GM12878 (cell line): ENCODE data around the gene PPP2R5D. TPM values are rescaled to one million over a fixed set of nuclear protein-coding genes. Genes with fewer than 3 reads are reported as not detected.

Experiments
- ATAC-seq: fragments of 200-7000 bp; cut with Tn5 transposase; 3 replicates; pipeline ENCODE4 v1.9.1; 2020; ENCODE audit warnings: mild to moderate bottlenecking, moderate library complexity
- BruUV-seq: library from RNA; stranded (reverse); fragments of 400-500 nt; replicated peaks from 2 replicates; lab custom pipeline; 2021; lab: Mats Ljungman, UMichigan
- CTCF ChIA-PET: fragments of 300-600 bp; sonication (Branson Sonifier 250); formaldehyde crosslinking; extraction: SDS; loops from one replicate; lab custom pipeline; 2021; ENCODE audit warnings: inconsistent platforms; lab: Yijun Ruan, JAX
- POLR2A ChIA-PET: fragments of 350-600 bp; formaldehyde crosslinking; extraction: SDS; loops from one replicate; lab custom pipeline; 2021; ENCODE audit warnings: inconsistent platforms; lab: Charles Lee
- RAD21 ChIA-PET: fragments of 300-600 bp; sonication (Branson Sonifier 250); formaldehyde crosslinking; loops from one replicate; lab custom pipeline; 2023; ENCODE audit warnings: antibody characterized with exemption; ENCODE audit not compliant: unreplicated experiment; lab: Charles Lee
- SMC1A ChIA-PET: fragments of 300-600 bp; sonication (Branson Sonifier 250); formaldehyde crosslinking; loops from one replicate; lab custom pipeline; 2023; ENCODE audit not compliant: unreplicated experiment, uncharacterized antibody; lab: Charles Lee
- DNase-seq: peaks from one replicate; pipeline ENCODE4 v3.0.0-alpha.2; 2011; ENCODE audit warnings: low read depth, low spot score
- FAIRE-seq: peaks from 3 replicates; lab custom pipeline; 2011; peaks lifted over from hg19 to GRCh38; lab: Jason Lieb, UNC
- H2AFZ ChIP-seq: 2 replicates; pipeline ENCODE4 v1.6.0; 2011; ENCODE audit warnings: low read depth, low read length, control low read depth; ENCODE audit not compliant: control insufficient read depth
- H3K27ac ChIP-seq: 2 replicates; pipeline ENCODE4 v1.5.1; 2011; ENCODE audit warnings: control low read depth; ENCODE audit not compliant: control insufficient read depth, insufficient read depth
- H3K27me3 ChIP-seq, 2 experiments: replicated peaks in 1 of 2; 2 replicates each; pipeline versions ENCODE4 v1.6.0 to v1.6.1; 2011; ENCODE audit warnings: low read length in 1 of 2; ENCODE audit not compliant: control insufficient read depth in 2 of 2, insufficient read depth in 2 of 2
- H3K36me3 ChIP-seq, 2 experiments: 2 replicates each; pipeline ENCODE4 v1.5.1; 2011; ENCODE audit warnings: low read length in 1 of 2; ENCODE audit not compliant: control insufficient read depth in 2 of 2, insufficient read depth in 2 of 2
- H3K4me1 ChIP-seq: 2 replicates; pipeline ENCODE4 v1.6.1; 2011; ENCODE audit warnings: mild to moderate bottlenecking, low read length, moderate library complexity, mixed read lengths; ENCODE audit not compliant: control insufficient read depth, insufficient read depth
- H3K4me2 ChIP-seq: 2 replicates; pipeline ENCODE4 v1.6.0; 2011; ENCODE audit warnings: control low read depth; ENCODE audit not compliant: control insufficient read depth, insufficient read depth
- H3K4me3 ChIP-seq: fragments of 200-600 bp; sonication (generic); 2 replicates; pipeline ENCODE4 v1.5.1; 2016
- H3K79me2 ChIP-seq: 2 replicates; pipeline ENCODE4 v1.6.0; 2011; ENCODE audit warnings: low read length; ENCODE audit not compliant: control insufficient read depth, insufficient read depth
- H3K9ac ChIP-seq: 2 replicates; pipeline ENCODE4 v1.8.0; 2011; ENCODE audit warnings: low read length, control low read depth, mixed read lengths; ENCODE audit not compliant: control insufficient read depth, insufficient read depth
- H3K9me3 ChIP-seq: replicated peaks from 3 replicates; pipeline ENCODE4 v1.5.1; 2011; ENCODE audit warnings: mild to moderate bottlenecking, low read length; ENCODE audit not compliant: control insufficient read depth, insufficient read depth
- H4K20me1 ChIP-seq: 2 replicates; pipeline ENCODE4 v1.6.0; 2011; ENCODE audit not compliant: control insufficient read depth, insufficient read depth
- EED ChIP-seq: sonication (generic); IDR thresholded peaks from 2 replicates; pipeline ENCODE4 v1.6.1; 2016; ENCODE audit warnings: antibody characterized with exemption, low read depth
- EGR1 ChIP-seq, 2 experiments: IDR thresholded peaks; 1 replicate in 1 of 2; 2 replicates in 1 of 2; pipeline ENCODE4 v1.6.1; 2011 to 2012; ENCODE audit warnings: low read depth in 2 of 2, low read length in 2 of 2, borderline replicate concordance in 1 of 2, mild to moderate bottlenecking in 1 of 2, moderate library complexity in 1 of 2
- FOXK2 ChIP-seq: fragments of 450-650 bp; IDR thresholded peaks from 2 replicates; pipeline ENCODE4 v1.6.1; 2017; ENCODE audit warnings: mild to moderate bottlenecking, moderate library complexity
- GABPA ChIP-seq: IDR thresholded peaks from 2 replicates; pipeline ENCODE4 v1.6.1; 2014; ENCODE audit warnings: antibody characterized with exemption, low read depth, mild to moderate bottlenecking, inconsistent platforms
- HCFC1 ChIP-seq: fragments of 150-350 bp; IDR thresholded peaks from 2 replicates; pipeline ENCODE4 v1.6.1; 2014; ENCODE audit warnings: low read length
- NBN ChIP-seq: fragments of 450-650 bp; IDR thresholded peaks from 2 replicates; pipeline ENCODE4 v1.6.1; 2016
- NFYB ChIP-seq: IDR thresholded peaks from 2 replicates; pipeline ENCODE4 v1.6.1; 2011; ENCODE audit warnings: low read depth, mild to moderate bottlenecking, low read length, improper control_type of control experiment, moderate library complexity; ENCODE audit not compliant: insufficient read depth
- PAX8 ChIP-seq: fragments of 450-650 bp; IDR thresholded peaks from 2 replicates; pipeline ENCODE4 v1.6.1; 2017; ENCODE audit warnings: mild to moderate bottlenecking, moderate library complexity
- POLR2AphosphoS5 ChIP-seq: IDR thresholded peaks from 2 replicates; pipeline ENCODE4 v1.6.1; 2011; ENCODE audit warnings: mild to moderate bottlenecking, low read length, inconsistent platforms
- POU2F2 ChIP-seq: IDR thresholded peaks from 3 replicates; pipeline ENCODE4 v1.6.1; 2011; ENCODE audit warnings: low read depth, mild to moderate bottlenecking, low read length, borderline replicate concordance
- SIN3A ChIP-seq: IDR thresholded peaks from 2 replicates; pipeline ENCODE4 v1.6.1; 2012; ENCODE audit warnings: low read depth, low read length, improper control_type of control experiment
- SPI1 ChIP-seq: IDR thresholded peaks from 2 replicates; pipeline ENCODE4 v1.6.1; 2011; ENCODE audit warnings: low read depth, mild to moderate bottlenecking, low read length, moderate library complexity, borderline replicate concordance; ENCODE audit not compliant: insufficient read depth
- TBL1XR1 ChIP-seq: IDR thresholded peaks from 2 replicates; pipeline ENCODE4 v1.6.1; 2012; ENCODE audit warnings: low read depth, low read length, improper control_type of control experiment
- TCF7 ChIP-seq: IDR thresholded peaks from 2 replicates; pipeline ENCODE4 v1.6.1; 2014; ENCODE audit warnings: antibody characterized with exemption, borderline replicate concordance
- ZNF384 ChIP-seq: IDR thresholded peaks from 2 replicates; pipeline ENCODE4 v1.6.1; 2012; ENCODE audit warnings: low read depth, mild to moderate bottlenecking, low read length, improper control_type of control experiment, borderline replicate concordance
- WGBS: methylation state at CpG from one replicate; pipeline ENCODE4 v1.1.6; 2016; ENCODE audit warnings: low lambda C conversion rate; ENCODE audit not compliant: insufficient replicate concordance, insufficient coverage; ENCODE audit errors: missing lambda C conversion rate; 5-methylcytosine and 5-hydroxymethylcytosine counted together
- in situ Hi-C: fragments of 300-500 bp; cut with MboI; formaldehyde crosslinking; loops from 9 replicates; pipeline ENCODE4 v1.14.3; 2018; ENCODE audit warnings: mixed read lengths
- intact Hi-C: fragments of 100-400 bp; cut with micrococcal nuclease; formaldehyde crosslinking; loops from one replicate; pipeline ENCODE4 v1.14.2; 2022; ENCODE audit not compliant: unreplicated experiment
- polyA plus RNA-seq, 11 experiments: library from polyadenylated mRNA; depleted of rRNA in 4 of 11; unstranded in 6 of 11; stranded (reverse) in 5 of 11; fragments of >200 nt; fragmentation: Nextera tagmentation in 4 of 11; fragmentation: Illumina TruSeq in 1 of 11; extraction: Ambion mirVana in 4 of 11; extraction: Trizol in 1 of 11; gene quantifications; 1 replicate in 1 of 11; 2 replicates in 10 of 11; pipeline versions ENCODE4 v1.2.1 to v1.2.3, GENCODE V29; 2011 to 2016; ENCODE audit warnings: inconsistent platforms in 2 of 11, missing spikeins in 2 of 11, low read depth in 1 of 11
- total RNA-seq, 4 experiments: library from RNA; depleted of rRNA in 3 of 4; stranded (reverse); fragments of >200 nt in 3 of 4; fragmentation: Illumina TruSeq in 1 of 4; extraction: Trizol in 1 of 4; gene quantifications; 2 replicates each; pipeline versions ENCODE4 v1.2.1 to v1.2.3, GENCODE V29; 2013 to 2021
- TF ChIP-seq, protein P1 (sequence below): fragments of 450-650 bp; IDR thresholded peaks from 2 replicates; pipeline ENCODE4 v1.6.1; 2017; ENCODE audit warnings: low read depth, mild to moderate bottlenecking, moderate library complexity
- TF ChIP-seq, protein P2 (sequence below): IDR thresholded peaks from 2 replicates; pipeline ENCODE4 v1.6.1; 2012; ENCODE audit warnings: mild to moderate bottlenecking, low read depth, low read length

The PPP2R5D gene
- total and polyA plus RNA-seq, 10 of the 15 experiments (the other 5 are each of a cell fraction or from before 2014, with no cell fraction given): 1.5 to 59.0 (median 32.0) TPM

DNA sequence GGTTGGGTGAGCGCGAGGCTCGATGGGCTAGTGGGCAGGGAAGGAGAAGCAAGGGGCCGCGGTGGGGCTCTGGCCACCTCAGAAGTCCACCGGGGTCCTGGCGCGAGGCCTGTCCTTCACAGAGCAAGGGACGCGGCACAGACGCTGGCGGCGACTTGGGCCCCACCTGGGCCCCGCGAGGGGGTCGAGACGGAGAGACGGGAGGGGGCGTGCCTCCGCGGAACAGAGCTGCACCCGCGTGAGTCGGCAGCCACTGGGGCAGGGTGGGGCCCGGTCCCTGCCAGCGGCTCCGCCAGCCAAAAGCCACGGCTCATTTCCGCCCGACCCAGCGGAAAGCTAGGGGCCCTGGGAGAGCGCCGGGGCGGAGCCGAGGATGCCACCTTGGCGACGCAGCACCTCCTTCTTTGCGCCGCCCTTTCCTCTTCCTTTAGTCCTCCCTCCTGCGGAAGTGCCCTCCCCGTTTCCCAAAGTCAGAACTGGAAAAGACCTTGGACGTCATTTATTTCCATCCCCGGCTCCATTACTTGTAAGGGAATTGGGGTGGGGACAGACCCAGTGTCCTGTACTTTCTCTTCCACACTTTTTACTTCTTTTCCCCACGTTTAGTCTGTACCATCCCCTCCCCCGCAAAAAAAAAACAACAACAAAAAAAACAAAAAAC, 69.3 kb downstream of the PPP2R5D start, which contains the start of gene CUL7:
CUL7 (minus strand) TSS at position 307 of the 661 bp plus-strand sequence. CDS start 1,063 bp downstream, outside the sequence.
- Histone ChIP-seq H2AFZ (peak within 1 kb of the TSS; percentile 89), H3K27me3 (no peaks in the 10 kb centered on the region), H4K20me1 (no peaks in the 10 kb centered on the region), H3K4me1 (peaks cover 14% of the 10 kb centered on the region), H3K4me3 (peak within 1 kb of the TSS; percentile 91), H3K79me2 (peaks cover 30% of the 10 kb centered on the region), H3K4me2 (peak within 1 kb of the TSS; percentile 93), H3K9ac (peak within 1 kb of the TSS; percentile 98), H3K36me3 (peaks cover 6 to 20% of the 10 kb centered on the region in 2 experiments), H3K9me3 (no peaks in the 10 kb centered on the region), H3K27ac (peak within 1 kb of the TSS; percentile 93)
- intact Hi-C loops (no loop called here), in situ Hi-C loops (no loop called here)
- ChIA-PET RAD21 (interaction anchor here (0.6 to 1.9 kb wide), 3 partner anchors 40 to 124 kb away, joined by 3 to 5 read pairs (median 4); partner anchors contain the start of genes CNPY3, KLHDC3 and MEA1), SMC1A (interaction anchor here (0.7 to 1.5 kb wide), 7 partner anchors 32 to 174 kb away, joined by 3 to 5 read pairs (median 4); partner anchors contain the start of genes KLHDC3, MEA1, PEX6 and RPL7L1), CTCF (interaction anchor here (0.5 to 1.7 kb wide), 8 partner anchors 16 to 125 kb away, joined by 3 to 5 read pairs (median 3); no protein-coding TSS in a partner anchor), POLR2A (interaction anchor here (0.6 to 2.9 kb wide), 14 partner anchors 16 to 1166 kb away, joined by 3 to 22 read pairs (median 4); partner anchors contain the start of genes CNPY3, KLHDC3, MEA1 and PPP2R5D)
- BruUV-seq: no TSS peak
- ATAC-seq (peak; percentile 100), DNase-seq (peak; percentile 73), FAIRE-seq (peak; percentile 93)
- under 1% methylated on average over 43 of the region's 45 CpGs for WGBS
- TF ChIP-seq ZNF384 (no peak), POLR2AphosphoS5 (peak; percentile 93), HCFC1 (peak; percentile 58), TCF7 (no peak), FOXK2 (no peak), SPI1 (peak; percentile 69), PAX8 (no peak), NFYB (peak; percentile 45; the same call in 1 of the 2 replicates), EED (peak; percentile 79), TBL1XR1 (no peak), NBN (no peak; the same call in 1 of the 2 replicates), EGR1 (IDR thresholded peaks at IDR 0.05; ENCODE audit: borderline replicate concordance in 1 of 2, low read depth in 2 of 2, low read length in 2 of 2) (peak in 1 of 2 experiments; percentile 33; a peak in 1 of 3 replicates), SIN3A (peak; percentile 66; the same call in 1 of the 2 replicates), POU2F2 (peak; percentile 72; the same call in 1 of the 3 replicates), GABPA (peak; percentile 87)
- TF ChIP-seq, protein P1, sequence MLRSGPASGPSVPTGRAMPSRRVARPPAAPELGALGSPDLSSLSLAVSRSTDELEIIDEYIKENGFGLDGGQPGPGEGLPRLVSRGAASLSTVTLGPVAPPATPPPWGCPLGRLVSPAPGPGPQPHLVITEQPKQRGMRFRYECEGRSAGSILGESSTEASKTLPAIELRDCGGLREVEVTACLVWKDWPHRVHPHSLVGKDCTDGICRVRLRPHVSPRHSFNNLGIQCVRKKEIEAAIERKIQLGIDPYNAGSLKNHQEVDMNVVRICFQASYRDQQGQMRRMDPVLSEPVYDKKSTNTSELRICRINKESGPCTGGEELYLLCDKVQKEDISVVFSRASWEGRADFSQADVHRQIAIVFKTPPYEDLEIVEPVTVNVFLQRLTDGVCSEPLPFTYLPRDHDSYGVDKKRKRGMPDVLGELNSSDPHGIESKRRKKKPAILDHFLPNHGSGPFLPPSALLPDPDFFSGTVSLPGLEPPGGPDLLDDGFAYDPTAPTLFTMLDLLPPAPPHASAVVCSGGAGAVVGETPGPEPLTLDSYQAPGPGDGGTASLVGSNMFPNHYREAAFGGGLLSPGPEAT: peak; percentile 71
- TF ChIP-seq, protein P2, sequence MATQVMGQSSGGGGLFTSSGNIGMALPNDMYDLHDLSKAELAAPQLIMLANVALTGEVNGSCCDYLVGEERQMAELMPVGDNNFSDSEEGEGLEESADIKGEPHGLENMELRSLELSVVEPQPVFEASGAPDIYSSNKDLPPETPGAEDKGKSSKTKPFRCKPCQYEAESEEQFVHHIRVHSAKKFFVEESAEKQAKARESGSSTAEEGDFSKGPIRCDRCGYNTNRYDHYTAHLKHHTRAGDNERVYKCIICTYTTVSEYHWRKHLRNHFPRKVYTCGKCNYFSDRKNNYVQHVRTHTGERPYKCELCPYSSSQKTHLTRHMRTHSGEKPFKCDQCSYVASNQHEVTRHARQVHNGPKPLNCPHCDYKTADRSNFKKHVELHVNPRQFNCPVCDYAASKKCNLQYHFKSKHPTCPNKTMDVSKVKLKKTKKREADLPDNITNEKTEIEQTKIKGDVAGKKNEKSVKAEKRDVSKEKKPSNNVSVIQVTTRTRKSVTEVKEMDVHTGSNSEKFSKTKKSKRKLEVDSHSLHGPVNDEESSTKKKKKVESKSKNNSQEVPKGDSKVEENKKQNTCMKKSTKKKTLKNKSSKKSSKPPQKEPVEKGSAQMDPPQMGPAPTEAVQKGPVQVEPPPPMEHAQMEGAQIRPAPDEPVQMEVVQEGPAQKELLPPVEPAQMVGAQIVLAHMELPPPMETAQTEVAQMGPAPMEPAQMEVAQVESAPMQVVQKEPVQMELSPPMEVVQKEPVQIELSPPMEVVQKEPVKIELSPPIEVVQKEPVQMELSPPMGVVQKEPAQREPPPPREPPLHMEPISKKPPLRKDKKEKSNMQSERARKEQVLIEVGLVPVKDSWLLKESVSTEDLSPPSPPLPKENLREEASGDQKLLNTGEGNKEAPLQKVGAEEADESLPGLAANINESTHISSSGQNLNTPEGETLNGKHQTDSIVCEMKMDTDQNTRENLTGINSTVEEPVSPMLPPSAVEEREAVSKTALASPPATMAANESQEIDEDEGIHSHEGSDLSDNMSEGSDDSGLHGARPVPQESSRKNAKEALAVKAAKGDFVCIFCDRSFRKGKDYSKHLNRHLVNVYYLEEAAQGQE: no peak
